ENCODE results near the gene TSPYL2. TPM values are rescaled to one million over a fixed set of nuclear protein-coding genes. Genes with fewer than 3 reads are reported as not detected.

Gene TSPYL2
- polyA plus RNA-seq, 2 of the 4 experiments (the other 2 are of a cell fraction) = 24.9 to 27.2 TPM

GRCh38 chrX:53071604-53072417 lies 10.4 kb upstream of the TSPYL2 start:
- WGBS (ENCODE audit: missing lambda C conversion rate) = 2% methylated on average over 27 of the region's 31 CpGs

More at GRCh38 chrX:53071604-53072417, 10.4 kb upstream of the TSPYL2 start:
- H3K4me3 ChIP-seq = peak overlapping the region; percentile 55
- FAIRE-seq = peak; percentile 99
- H3K27ac ChIP-seq = peak overlapping the region; percentile 65 to 74; a peak in 5 of 6 replicates
- ATAC-seq = peak; percentile 78 to 90
- peak overlapping the region; percentile 77 for H3K4me2 ChIP-seq
- peak; percentile 56 to 76 for DNase-seq (ENCODE audit: low read depth in 1 of 2, low spot score in 1 of 2)
- ChIA-PET CTCF (interaction anchor here (0.6 to 4.2 kb wide), 12 partner anchors 9 to 278 kb away, joined by 3 to 28 read pairs (median 4); partner anchors contain the start of gene TSPYL2), POLR2A (interaction anchor here (2.9 kb wide), 1 partner anchor 10 kb away, joined by 30 read pairs; the partner anchor contains the start of gene TSPYL2)
- no peak for TF ChIP-seq GATA3 (IDR thresholded peaks at IDR 0.05; ENCODE audit: borderline replicate concordance)
- TF ChIP-seq SMC3 (IDR thresholded peaks at IDR 0.05) = peak; percentile 50; the same call in 2 of the 3 replicates
- TF ChIP-seq MAZ (IDR thresholded peaks at IDR 0.05; ENCODE audit: borderline replicate concordance, low read depth, low read length) = no peak
- no peak for TF ChIP-seq HOXB13 (CRISPR knock-in tag; IDR thresholded peaks at IDR 0.05; ENCODE audit: low read depth)
- peak; percentile 78 for TF ChIP-seq CTCF (IDR thresholded peaks at IDR 0.05)
- peak; percentile 90 for TF ChIP-seq MAX (IDR thresholded peaks at IDR 0.05)
- no peak for TF ChIP-seq EHMT2 (IDR thresholded peaks at IDR 0.05; ENCODE audit: low read depth)
- TF ChIP-seq RAD21 (conservative IDR thresholded peaks at IDR 0.05 in 1 of 2, IDR thresholded peaks at IDR 0.05 in 1 of 2) = peak; percentile 78 to 80
- TF ChIP-seq CBX8 (IDR thresholded peaks at IDR 0.05) = no peak
- no peak for TF ChIP-seq JUNB (IDR thresholded peaks at IDR 0.05)
- no peak for TF ChIP-seq HMGXB4 (CRISPR knock-in tag; IDR thresholded peaks at IDR 0.05; ENCODE audit: borderline replicate concordance)
- no peak for TF ChIP-seq HEYL (CRISPR knock-in tag; IDR thresholded peaks at IDR 0.05)
- no peak for TF ChIP-seq RCOR1 (IDR thresholded peaks at IDR 0.05; ENCODE audit: low read depth, low read length)
- TF ChIP-seq BCL3 (IDR thresholded peaks at IDR 0.05) = no peak
- no peak for TF ChIP-seq PBX3 (IDR thresholded peaks at IDR 0.05)
- TF ChIP-seq KDM1A (IDR thresholded peaks at IDR 0.05; ENCODE audit: low read depth) = no peak
- no peaks in the 10 kb centered on the region for H3K9me3 ChIP-seq
- peaks cover 15% of the 10 kb centered on the region; the same call in 2 of the 3 replicates for H3K4me1 ChIP-seq
